KOPT-K1 (cell line): ENCODE results near the gene PDE4D.
"Not testable (repeated sequence)": the region's sequence is repeated elsewhere in the genome, so short reads cannot be mapped to it uniquely, and the experiment has no call there.

Source experiments
- H3K27ac ChIP-seq: fragments of 200-600 bp; sonication (generic); 2 replicates; pipeline ENCODE4 v1.5.1; 2016; ENCODE audit warnings: antibody characterized with exemption, mild to moderate bottlenecking, low read depth, low read length; ENCODE audit not compliant: poor library complexity, severe bottlenecking
- H3K36me3 ChIP-seq: fragments of 200-600 bp; sonication (generic); 2 replicates; pipeline ENCODE4 v1.5.1; 2017; ENCODE audit warnings: antibody characterized with exemption, mild to moderate bottlenecking, low read length, moderate library complexity; ENCODE audit not compliant: insufficient read depth
- H3K9me3 ChIP-seq: fragments of 200-600 bp; sonication (generic); 2 replicates; pipeline ENCODE4 v1.5.1; 2017; ENCODE audit warnings: antibody characterized with exemption, low read length, mild to moderate bottlenecking; ENCODE audit not compliant: insufficient read depth, poor library complexity, severe bottlenecking

PDE4D gene

GRCh38 chr5:59608745-59609144, 284.8 kb downstream of the PDE4D start:
- H3K36me3 ChIP-seq = no peaks in the 10 kb centered on the region
- no peak overlapping the region for H3K27ac ChIP-seq
- no peaks in the 10 kb centered on the region for H3K9me3 ChIP-seq

- Histone ChIP-seq H3K27ac (no peak overlapping the region), H3K9me3 (no peaks in the 10 kb centered on the region), H3K36me3 (no peaks in the 10 kb centered on the region)
These were observed 286.3 kb downstream of the PDE4D start for GRCh38 chr5:59607138-59607765.

GRCh38 chr5:59605915-59606314, 287.6 kb downstream of the PDE4D start:
- Histone ChIP-seq H3K27ac (no peak overlapping the region), H3K36me3 (no peaks in the 10 kb centered on the region), H3K9me3 (no peaks in the 10 kb centered on the region)

- Histone ChIP-seq H3K9me3 (no peaks in the 10 kb centered on the region), H3K36me3 (no peaks in the 10 kb centered on the region), H3K27ac (no peak overlapping the region)
These were observed 289.4 kb downstream of the PDE4D start for GRCh38 chr5:59604111-59604510.

- no peaks in the 10 kb centered on the region for H3K9me3 ChIP-seq
- H3K36me3 ChIP-seq = no peaks in the 10 kb centered on the region
- no peak overlapping the region for H3K27ac ChIP-seq
These were observed 292.5 kb downstream of the PDE4D start for GRCh38 chr5:59600998-59601397.

- Histone ChIP-seq H3K36me3 (no peaks in the 10 kb centered on the region), H3K9me3 (no peaks in the 10 kb centered on the region), H3K27ac (no peak overlapping the region)
These were observed 293.4 kb downstream of the PDE4D start for GRCh38 chr5:59600153-59600552.

- Histone ChIP-seq H3K36me3 (no peaks in the 10 kb centered on the region), H3K27ac (no peak overlapping the region), H3K9me3 (peaks cover 2% of the 10 kb centered on the region)
These were observed 293.8 kb downstream of the PDE4D start for GRCh38 chr5:59599729-59600128.

- peaks cover 5% of the 10 kb centered on the region for H3K9me3 ChIP-seq
These were observed 295.0 kb downstream of the PDE4D start for GRCh38 chr5:59598547-59598874.

GRCh38 chr5:59597690-59598546, 295.6 kb downstream of the PDE4D start:
- Histone ChIP-seq H3K9me3 (peaks cover 5% of the 10 kb centered on the region), H3K27ac (no peak overlapping the region), H3K36me3 (no peaks in the 10 kb centered on the region)

More at GRCh38 chr5:59598547-59598874, 295.0 kb downstream of the PDE4D start:
- Histone ChIP-seq H3K36me3 (no peaks in the 10 kb centered on the region), H3K27ac (no peak overlapping the region)

GRCh38 chr5:59596586-59597350, 296.8 kb downstream of the PDE4D start:
- Histone ChIP-seq H3K9me3 (peaks cover 5% of the 10 kb centered on the region), H3K36me3 (no peaks in the 10 kb centered on the region), H3K27ac (no peak overlapping the region)

GRCh38 chr5:59594118-59594517, 299.4 kb downstream of the PDE4D start:
- not testable (repeated sequence) for H3K9me3 ChIP-seq, H3K36me3 ChIP-seq, H3K27ac ChIP-seq

GRCh38 chr5:59593439-59594007, 300.0 kb downstream of the PDE4D start:
- no peak overlapping the region for H3K27ac ChIP-seq
- peaks cover 5% of the 10 kb centered on the region for H3K9me3 ChIP-seq
- H3K36me3 ChIP-seq = no peaks in the 10 kb centered on the region

- Histone ChIP-seq H3K27ac (no peak overlapping the region), H3K9me3 (peaks cover 5% of the 10 kb centered on the region), H3K36me3 (no peaks in the 10 kb centered on the region)
These were observed 301.4 kb downstream of the PDE4D start for GRCh38 chr5:59592101-59592500.

GRCh38 chr5:59591162-59591561, 302.4 kb downstream of the PDE4D start:
- H3K27ac ChIP-seq = no peak overlapping the region
- no peaks in the 10 kb centered on the region for H3K36me3 ChIP-seq
- peaks cover 5% of the 10 kb centered on the region for H3K9me3 ChIP-seq

GRCh38 chr5:59588922-59589321, 304.6 kb downstream of the PDE4D start:
- Histone ChIP-seq H3K9me3 (no peaks in the 10 kb centered on the region), H3K36me3 (no peaks in the 10 kb centered on the region), H3K27ac (no peak overlapping the region)
